ENCODE data around the gene DAPK2. TPM values are rescaled to one million over a fixed set of nuclear protein-coding genes. Genes with fewer than 3 reads are reported as not detected.

Gene DAPK2
- total RNA-seq, 2 donors from 2014 or later: 28.8 to 57.6 TPM

- peak overlapping the region; percentile 5 to 77 for H3K27ac ChIP-seq
- no peaks in the 10 kb centered on the region for H3K27me3 ChIP-seq
- no peaks in the 10 kb centered on the region for H3K36me3 ChIP-seq
- no peaks in the 10 kb centered on the region for H3K9me3 ChIP-seq
- peak; percentile 50 for DNase-seq (ENCODE audit: low spot score)
- H3K4me3 ChIP-seq: no peak overlapping the region
- peaks cover 0 to 46% of the 10 kb centered on the region in 2 donors for H3K4me1 ChIP-seq
- TF ChIP-seq, protein P1, sequence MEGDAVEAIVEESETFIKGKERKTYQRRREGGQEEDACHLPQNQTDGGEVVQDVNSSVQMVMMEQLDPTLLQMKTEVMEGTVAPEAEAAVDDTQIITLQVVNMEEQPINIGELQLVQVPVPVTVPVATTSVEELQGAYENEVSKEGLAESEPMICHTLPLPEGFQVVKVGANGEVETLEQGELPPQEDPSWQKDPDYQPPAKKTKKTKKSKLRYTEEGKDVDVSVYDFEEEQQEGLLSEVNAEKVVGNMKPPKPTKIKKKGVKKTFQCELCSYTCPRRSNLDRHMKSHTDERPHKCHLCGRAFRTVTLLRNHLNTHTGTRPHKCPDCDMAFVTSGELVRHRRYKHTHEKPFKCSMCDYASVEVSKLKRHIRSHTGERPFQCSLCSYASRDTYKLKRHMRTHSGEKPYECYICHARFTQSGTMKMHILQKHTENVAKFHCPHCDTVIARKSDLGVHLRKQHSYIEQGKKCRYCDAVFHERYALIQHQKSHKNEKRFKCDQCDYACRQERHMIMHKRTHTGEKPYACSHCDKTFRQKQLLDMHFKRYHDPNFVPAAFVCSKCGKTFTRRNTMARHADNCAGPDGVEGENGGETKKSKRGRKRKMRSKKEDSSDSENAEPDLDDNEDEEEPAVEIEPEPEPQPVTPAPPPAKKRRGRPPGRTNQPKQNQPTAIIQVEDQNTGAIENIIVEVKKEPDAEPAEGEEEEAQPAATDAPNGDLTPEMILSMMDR (IDR thresholded peaks at IDR 0.05): no peak
Measured at GRCh38 chr15:63938486-63939061, 107.7 kb downstream of the DAPK2 start.

GRCh38 chr15:63933522-63933921 lies 112.8 kb downstream of the DAPK2 start:
- H3K9me3 ChIP-seq: no peaks in the 10 kb centered on the region
- TF ChIP-seq, protein P1 (IDR thresholded peaks at IDR 0.05): no peak

GRCh38 chr15:63931556-63931955 lies 114.7 kb downstream of the DAPK2 start:
- no peak for DNase-seq (ENCODE audit: low spot score)
- TF ChIP-seq, protein P1 (IDR thresholded peaks at IDR 0.05): no peak
- no peak overlapping the region for H3K27ac ChIP-seq
- no peak overlapping the region for H3K4me3 ChIP-seq
- H3K9me3 ChIP-seq: no peaks in the 10 kb centered on the region
- peaks cover 0 to 13% of the 10 kb centered on the region in 2 donors for H3K4me1 ChIP-seq
- H3K27me3 ChIP-seq: no peaks in the 10 kb centered on the region
- peaks cover 16% of the 10 kb centered on the region for H3K36me3 ChIP-seq

More at GRCh38 chr15:63933522-63933921, 112.8 kb downstream of the DAPK2 start:
- Histone ChIP-seq H3K36me3 (peaks cover 12% of the 10 kb centered on the region), H3K27me3 (no peaks in the 10 kb centered on the region), H3K27ac (no peak overlapping the region), H3K4me1 (peaks cover 0 to 15% of the 10 kb centered on the region in 2 donors), H3K4me3 (no peak overlapping the region)
- DNase-seq (ENCODE audit: low spot score): no peak

DNA sequence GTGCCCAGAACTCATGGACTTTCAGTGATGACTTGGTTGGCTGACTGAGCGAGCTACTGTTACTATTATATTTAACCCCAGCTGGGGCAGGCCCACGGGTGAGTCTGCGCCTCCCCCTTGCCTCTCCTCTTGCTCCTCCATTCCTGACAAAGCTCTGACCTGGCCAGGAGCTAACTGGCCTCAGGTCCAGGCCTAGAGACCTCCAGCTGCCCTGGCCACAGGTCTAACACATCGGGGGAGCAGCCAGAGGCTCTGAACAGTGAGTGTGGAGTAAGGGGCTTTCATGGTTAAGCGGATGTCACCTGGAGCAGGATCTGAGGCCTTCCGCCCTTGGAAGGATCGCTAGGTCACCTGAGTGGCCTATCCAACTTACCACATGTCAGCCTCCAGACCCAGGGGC lies 116.3 kb downstream of the DAPK2 start:
- Histone ChIP-seq H3K27me3 (no peaks in the 10 kb centered on the region), H3K9me3 (no peaks in the 10 kb centered on the region), H3K36me3 (peaks cover 24% of the 10 kb centered on the region), H3K27ac (no peak overlapping the region), H3K4me3 (no peak overlapping the region), H3K4me1 (peaks cover 0 to 13% of the 10 kb centered on the region in 2 donors)
- no peak for DNase-seq (ENCODE audit: low spot score)
- TF ChIP-seq, protein P1 (IDR thresholded peaks at IDR 0.05): no peak

DNA sequence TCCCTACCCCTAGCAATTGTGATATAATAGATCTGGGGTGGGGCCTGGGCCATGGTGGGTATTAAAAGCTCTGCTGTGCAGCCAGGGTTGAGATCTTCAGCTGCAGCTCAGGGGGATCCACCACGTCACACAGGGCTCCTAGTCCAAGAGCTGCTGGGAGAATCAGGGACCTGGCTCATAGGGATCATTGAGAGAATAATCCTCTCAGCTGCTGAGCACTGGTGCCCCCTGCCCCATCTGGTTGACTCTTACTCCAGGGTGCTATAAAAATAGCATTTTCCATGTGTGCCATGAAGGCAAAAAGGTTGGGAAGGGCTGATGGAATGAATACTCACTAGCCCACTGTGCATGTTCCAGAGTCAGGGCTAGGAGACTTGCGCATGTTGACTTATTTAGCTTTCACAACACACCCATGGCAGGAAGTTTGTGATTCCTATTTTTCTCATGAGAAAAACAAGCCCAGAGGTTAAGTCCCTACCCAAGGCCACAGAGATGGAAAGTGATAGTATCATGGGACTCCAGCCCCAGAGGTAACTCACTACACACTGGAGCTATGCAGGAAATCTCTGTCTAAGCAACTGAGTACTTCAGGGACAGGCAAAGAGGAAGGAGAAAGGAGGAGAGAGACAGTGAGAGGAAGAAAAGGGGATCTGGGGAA lies 118.0 kb downstream of the DAPK2 start:
- DNase-seq (ENCODE audit: low spot score): no peak

More for the DNA sequence above, 118.0 kb downstream of the DAPK2 start:
- Histone ChIP-seq H3K9me3 (no peaks in the 10 kb centered on the region), H3K4me3 (no peak overlapping the region), H3K36me3 (peaks cover 40% of the 10 kb centered on the region), H3K4me1 (peaks cover 0 to 13% of the 10 kb centered on the region in 2 donors), H3K27ac (no peak overlapping the region), H3K27me3 (no peaks in the 10 kb centered on the region)
- TF ChIP-seq, protein P1 (IDR thresholded peaks at IDR 0.05): no peak

All from right atrium auricular region (tissue), 2 donors.